Left forelimb (tissue), 1 donor: ENCODE results near the gene TTC36.
A peak's percentile ranks its signal among the peaks of the same experiment; 100 is the strongest.
"Not testable (repeated sequence)": the region's sequence is repeated elsewhere in the genome, so short reads cannot be mapped to it uniquely, and the experiment has no call there.

Experiments used
- DNase-seq: peaks from one replicate; pipeline ENCODE4 v3.0.0-alpha.2; 2018; ENCODE audit warnings: low spot score

TTC36 gene, protein sequence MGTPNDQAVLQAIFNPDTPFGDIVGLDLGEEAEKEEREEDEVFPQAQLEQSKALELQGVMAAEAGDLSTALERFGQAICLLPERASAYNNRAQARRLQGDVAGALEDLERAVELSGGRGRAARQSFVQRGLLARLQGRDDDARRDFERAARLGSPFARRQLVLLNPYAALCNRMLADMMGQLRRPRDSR

DNA sequence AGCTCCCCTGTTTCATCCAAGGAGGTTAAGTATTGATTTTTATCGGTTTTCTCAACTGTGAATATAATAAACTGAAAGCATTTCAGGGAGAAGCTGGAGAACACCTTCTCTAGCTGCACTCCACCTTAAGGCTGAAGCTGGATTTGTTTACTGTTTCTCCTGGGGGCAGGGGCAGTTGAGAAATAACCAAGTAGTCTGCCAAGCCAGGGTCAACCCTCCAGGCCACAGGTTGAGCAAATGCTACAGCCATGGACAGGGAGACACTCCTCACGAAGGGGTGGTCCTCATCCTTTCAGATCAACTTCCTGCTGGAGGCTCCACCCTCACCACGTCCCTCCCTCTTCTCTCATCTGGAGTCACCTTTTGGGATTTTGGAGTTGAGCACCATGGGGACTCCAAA lies at the start of gene TTC36:
TSS of gene TTC36 (plus strand) at position 366 of the 400 bp plus-strand sequence. CDS start at position 387, 21 bp downstream.
- DNase-seq, result no peak

GRCh38 chr11:118481238-118481637 lies 46.0 kb upstream of the TTC36 start:
- not testable (repeated sequence) for DNase-seq

- DNase-seq, result no peak
Observed at GRCh38 chr11:118484405-118484804, 42.9 kb upstream of the TTC36 start.

- no peak for DNase-seq
Observed at GRCh38 chr11:118485273-118485672, 42.0 kb upstream of the TTC36 start.

DNA sequence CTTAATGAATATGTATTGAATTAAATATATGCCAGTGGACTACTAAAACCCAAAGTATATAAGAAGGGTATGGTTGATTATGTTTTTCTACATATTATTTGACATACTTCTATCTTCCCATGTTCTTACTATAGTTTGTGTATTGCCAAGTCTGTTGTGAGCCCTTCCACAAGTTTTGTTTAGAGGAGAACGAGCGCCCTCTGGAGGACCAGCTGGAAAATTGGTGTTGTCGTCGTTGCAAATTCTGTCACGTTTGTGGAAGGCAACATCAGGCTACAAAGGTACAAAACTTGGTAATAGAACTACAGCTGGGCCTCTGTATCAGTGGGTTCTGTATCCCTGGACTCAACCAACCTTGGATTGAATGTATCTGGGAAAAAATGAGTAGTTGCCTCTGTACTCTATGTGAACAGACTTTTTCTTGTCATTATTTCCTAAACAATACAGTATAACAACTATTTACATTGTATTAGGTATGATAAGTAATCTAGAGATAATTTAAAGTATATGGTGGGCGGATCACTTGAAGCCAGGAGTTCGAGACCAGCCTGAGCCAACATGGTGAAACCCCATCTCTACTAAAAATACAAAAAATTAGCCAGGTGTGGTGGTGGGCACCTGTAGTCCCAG lies 38.7 kb upstream of the TTC36 start:
- DNase-seq, result peak; percentile 76

GRCh38 chr11:118491041-118491440 lies 36.2 kb upstream of the TTC36 start:
- no peak for DNase-seq

DNA sequence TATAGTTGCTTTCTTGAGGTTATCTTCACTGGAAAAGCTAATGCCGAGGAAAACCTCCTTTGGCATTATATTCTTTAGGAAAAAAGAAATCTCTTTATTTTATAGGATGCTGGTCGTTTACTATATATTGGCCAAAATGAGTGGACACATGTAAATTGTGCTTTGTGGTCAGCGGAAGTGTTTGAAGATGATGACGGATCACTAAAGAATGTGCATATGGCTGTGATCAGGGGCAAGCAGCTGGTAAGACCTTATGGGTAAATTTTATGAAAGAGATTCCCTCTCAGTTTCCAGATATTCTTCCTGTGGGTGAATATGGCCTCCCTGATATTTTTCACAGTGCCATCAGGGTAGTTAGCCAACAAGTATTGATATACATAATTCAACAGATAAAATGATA lies 29.4 kb upstream of the TTC36 start:
- DNase-seq, result no peak

DNA sequence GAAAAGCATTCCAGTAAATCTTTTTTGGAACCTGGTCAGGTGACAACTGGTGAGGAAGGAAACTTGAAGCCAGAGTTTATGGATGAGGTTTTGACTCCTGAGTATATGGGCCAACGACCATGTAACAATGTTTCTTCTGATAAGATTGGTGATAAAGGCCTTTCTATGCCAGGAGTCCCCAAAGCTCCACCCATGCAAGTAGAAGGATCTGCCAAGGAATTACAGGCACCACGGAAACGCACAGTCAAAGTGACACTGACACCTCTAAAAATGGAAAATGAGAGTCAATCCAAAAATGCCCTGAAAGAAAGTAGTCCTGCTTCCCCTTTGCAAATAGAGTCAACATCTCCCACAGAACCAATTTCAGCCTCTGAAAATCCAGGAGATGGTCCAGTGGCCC lies 24.1 kb upstream of the TTC36 start:
- DNase-seq, result no peak

DNA sequence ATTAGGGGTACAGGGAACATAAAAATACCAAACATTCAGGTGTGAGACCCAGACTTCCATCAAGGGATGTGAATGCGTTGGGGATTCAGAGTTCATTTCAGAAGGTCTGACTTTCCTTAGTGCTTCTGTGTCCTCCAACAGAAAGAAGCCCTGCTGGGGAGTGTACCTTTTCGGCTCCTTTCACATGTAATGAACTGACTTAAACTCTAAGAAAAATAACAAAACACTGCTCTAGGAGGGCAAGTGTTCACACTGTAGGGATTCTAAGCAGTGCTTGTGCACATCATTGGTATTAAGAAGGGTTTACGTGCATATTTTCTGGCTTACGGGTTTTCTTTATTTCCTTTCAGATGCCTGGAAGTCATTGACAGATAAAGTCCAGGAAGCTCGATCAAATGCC lies 15.7 kb upstream of the TTC36 start:
- no peak for DNase-seq

- DNase-seq, result no peak
Observed at GRCh38 chr11:118514103-118514502, 13.2 kb upstream of the TTC36 start.

GRCh38 chr11:118519549-118519948 lies 7.7 kb upstream of the TTC36 start:
- DNase-seq, result no peak

DNA sequence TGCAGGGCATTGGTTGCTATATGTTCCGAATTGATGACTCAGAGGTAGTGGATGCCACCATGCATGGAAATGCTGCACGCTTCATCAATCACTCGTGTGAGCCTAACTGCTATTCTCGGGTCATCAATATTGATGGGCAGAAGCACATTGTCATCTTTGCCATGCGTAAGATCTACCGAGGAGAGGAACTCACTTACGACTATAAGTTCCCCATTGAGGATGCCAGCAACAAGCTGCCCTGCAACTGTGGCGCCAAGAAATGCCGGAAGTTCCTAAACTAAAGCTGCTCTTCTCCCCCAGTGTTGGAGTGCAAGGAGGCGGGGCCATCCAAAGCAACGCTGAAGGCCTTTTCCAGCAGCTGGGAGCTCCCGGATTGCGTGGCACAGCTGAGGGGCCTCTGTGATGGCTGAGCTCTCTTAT lies 5.4 kb upstream of the TTC36 start:
- DNase-seq, result no peak

- no peak for DNase-seq
Observed at GRCh38 chr11:118522571-118523072, 4.7 kb upstream of the TTC36 start.

DNA sequence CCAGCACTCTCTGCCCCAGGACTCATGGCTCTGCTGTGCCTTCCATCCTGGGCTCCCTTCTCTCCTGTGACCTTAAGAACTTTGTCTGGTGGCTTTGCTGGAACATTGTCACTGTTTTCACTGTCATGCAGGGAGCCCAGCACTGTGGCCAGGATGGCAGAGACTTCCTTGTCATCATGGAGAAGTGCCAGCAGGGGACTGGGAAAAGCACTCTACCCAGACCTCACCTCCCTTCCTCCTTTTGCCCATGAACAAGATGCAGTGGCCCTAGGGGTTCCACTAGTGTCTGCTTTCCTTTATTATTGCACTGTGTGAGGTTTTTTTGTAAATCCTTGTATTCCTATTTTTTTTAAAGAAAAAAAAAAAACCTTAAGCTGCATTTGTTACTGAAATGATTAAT lies 2.9 kb upstream of the TTC36 start:
- no peak for DNase-seq

DNA sequence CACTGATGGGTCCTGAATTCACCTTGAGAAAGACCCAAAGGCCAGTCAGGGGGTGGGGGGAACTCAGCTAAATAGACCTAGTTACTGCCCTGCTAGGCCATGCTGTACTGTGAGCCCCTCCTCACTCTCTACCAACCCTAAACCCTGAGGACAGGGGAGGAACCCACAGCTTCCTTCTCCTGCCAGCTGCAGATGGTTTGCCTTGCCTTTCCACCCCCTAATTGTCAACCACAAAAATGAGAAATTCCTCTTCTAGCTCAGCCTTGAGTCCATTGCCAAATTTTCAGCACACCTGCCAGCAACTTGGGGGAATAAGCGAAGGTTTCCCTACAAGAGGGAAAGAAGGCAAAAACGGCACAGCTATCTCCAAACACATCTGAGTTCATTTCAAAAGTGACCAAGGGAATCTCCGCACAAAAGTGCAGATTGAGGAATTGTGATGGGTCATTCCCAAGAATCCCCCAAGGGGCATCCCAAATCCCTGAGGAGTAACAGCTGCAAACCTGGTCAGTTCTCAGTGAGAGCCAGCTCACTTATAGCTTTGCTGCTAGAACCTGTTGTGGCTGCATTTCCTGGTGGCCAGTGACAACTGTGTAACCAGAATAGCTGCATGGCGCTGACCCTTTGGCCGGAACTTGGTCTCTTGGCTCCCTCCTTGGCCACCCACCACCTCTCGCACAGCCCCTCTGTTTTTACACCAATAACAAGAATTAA lies 2.4 kb upstream of the TTC36 start:
- no peak for DNase-seq

GRCh38 chr11:118526688-118527087 lies 586 bp upstream of the TTC36 start:
- DNase-seq, result no peak

GRCh38 chr11:118528511-118528910 lies 1.2 kb downstream of the TTC36 start:
- no peak for DNase-seq

- no peak for DNase-seq
Observed at GRCh38 chr11:118529584-118530175, 2.4 kb downstream of the TTC36 start.

DNA sequence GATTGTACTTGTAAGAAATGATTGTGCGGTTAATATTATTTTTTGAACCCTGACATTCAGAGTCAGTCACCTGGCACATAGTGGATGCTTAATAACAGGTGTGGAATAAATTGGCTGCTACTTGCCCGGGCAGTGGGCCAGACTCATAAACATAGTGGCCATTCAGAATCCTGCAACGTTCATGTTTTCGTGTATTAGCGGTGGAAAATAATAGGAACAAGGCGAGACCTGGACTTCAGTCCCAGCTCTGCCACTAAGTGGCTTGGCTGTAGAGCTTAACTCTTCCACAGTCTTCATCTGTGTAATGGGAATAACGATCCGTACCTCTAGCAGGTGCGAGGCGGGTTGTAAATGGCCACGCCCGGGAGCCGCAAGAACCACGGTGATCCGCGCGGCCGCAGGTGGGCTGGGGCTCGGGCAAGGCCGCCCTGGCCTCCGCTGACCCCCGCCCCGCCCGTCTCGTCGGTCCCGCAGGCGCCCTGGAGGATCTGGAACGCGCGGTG lies 3.0 kb downstream of the TTC36 start:
- DNase-seq, result no peak

GRCh38 chr11:118530683-118531596 lies 3.7 kb downstream of the TTC36 start, which contains the start of gene TMEM25:
TMEM25 (plus strand) TSS chr11:118531192; CDS start chr11:118531802, 610 bp downstream.
- DNase-seq, result peak; percentile 85

- no peak for DNase-seq
Observed at GRCh38 chr11:118531597-118532084, 4.4 kb downstream of the TTC36 start.
